ENCODE data around the gene ZFYVE28. TPM values are rescaled to one million over a fixed set of nuclear protein-coding genes. Genes with fewer than 3 reads are reported as not detected.

The ZFYVE28 gene
- total RNA-seq, 1 donor from 2014 or later: 3.6 TPM

GRCh38 chr4:2318476-2318875, 100.0 kb downstream of the ZFYVE28 start:
- H3K27ac Mint-ChIP-seq: no peak overlapping the region
- H3K9me3 Mint-ChIP-seq: no peaks in the 10 kb centered on the region
- H3K36me3 Mint-ChIP-seq: no peaks in the 10 kb centered on the region
- DNase-seq (ENCODE audit: extremely low spot score, unreplicated experiment): no peak
- H3K27me3 Mint-ChIP-seq: peaks cover 4% of the 10 kb centered on the region
- no peak overlapping the region for H3K4me3 Mint-ChIP-seq
- no peaks in the 10 kb centered on the region for H3K4me1 Mint-ChIP-seq (ENCODE audit: unreplicated experiment)
- TF ChIP-seq, protein P1, sequence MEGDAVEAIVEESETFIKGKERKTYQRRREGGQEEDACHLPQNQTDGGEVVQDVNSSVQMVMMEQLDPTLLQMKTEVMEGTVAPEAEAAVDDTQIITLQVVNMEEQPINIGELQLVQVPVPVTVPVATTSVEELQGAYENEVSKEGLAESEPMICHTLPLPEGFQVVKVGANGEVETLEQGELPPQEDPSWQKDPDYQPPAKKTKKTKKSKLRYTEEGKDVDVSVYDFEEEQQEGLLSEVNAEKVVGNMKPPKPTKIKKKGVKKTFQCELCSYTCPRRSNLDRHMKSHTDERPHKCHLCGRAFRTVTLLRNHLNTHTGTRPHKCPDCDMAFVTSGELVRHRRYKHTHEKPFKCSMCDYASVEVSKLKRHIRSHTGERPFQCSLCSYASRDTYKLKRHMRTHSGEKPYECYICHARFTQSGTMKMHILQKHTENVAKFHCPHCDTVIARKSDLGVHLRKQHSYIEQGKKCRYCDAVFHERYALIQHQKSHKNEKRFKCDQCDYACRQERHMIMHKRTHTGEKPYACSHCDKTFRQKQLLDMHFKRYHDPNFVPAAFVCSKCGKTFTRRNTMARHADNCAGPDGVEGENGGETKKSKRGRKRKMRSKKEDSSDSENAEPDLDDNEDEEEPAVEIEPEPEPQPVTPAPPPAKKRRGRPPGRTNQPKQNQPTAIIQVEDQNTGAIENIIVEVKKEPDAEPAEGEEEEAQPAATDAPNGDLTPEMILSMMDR (conservative IDR thresholded peaks at IDR 0.05): no peak

- Mint-ChIP-seq H3K9me3 (no peaks in the 10 kb centered on the region), H3K27ac (no peak overlapping the region), H3K4me3 (no peak overlapping the region), H3K36me3 (no peaks in the 10 kb centered on the region), H3K27me3 (peaks cover 4% of the 10 kb centered on the region), H3K4me1 (ENCODE audit: unreplicated experiment) (no peaks in the 10 kb centered on the region)
- DNase-seq (ENCODE audit: extremely low spot score, unreplicated experiment): no peak
- TF ChIP-seq, protein P1 (conservative IDR thresholded peaks at IDR 0.05): no peak
These were observed 105.1 kb downstream of the ZFYVE28 start for GRCh38 chr4:2313366-2313765.

- TF ChIP-seq, protein P1 (conservative IDR thresholded peaks at IDR 0.05): no peak
- H3K4me1 Mint-ChIP-seq (ENCODE audit: unreplicated experiment): no peaks in the 10 kb centered on the region
- no peak overlapping the region for H3K4me3 Mint-ChIP-seq
- DNase-seq (ENCODE audit: extremely low spot score, unreplicated experiment): no peak
- H3K27ac Mint-ChIP-seq: no peak overlapping the region
- peaks cover 9% of the 10 kb centered on the region for H3K9me3 Mint-ChIP-seq
- H3K27me3 Mint-ChIP-seq: no peaks in the 10 kb centered on the region
- H3K36me3 Mint-ChIP-seq: peaks cover 5% of the 10 kb centered on the region
These were observed 111.6 kb downstream of the ZFYVE28 start for GRCh38 chr4:2306773-2307410.

GRCh38 chr4:2305766-2306501, 112.5 kb downstream of the ZFYVE28 start:
- no peak for DNase-seq (ENCODE audit: extremely low spot score, unreplicated experiment)
- H3K27me3 Mint-ChIP-seq: no peaks in the 10 kb centered on the region
- TF ChIP-seq, protein P1 (conservative IDR thresholded peaks at IDR 0.05): no peak
- H3K4me1 Mint-ChIP-seq (ENCODE audit: unreplicated experiment): no peaks in the 10 kb centered on the region
- H3K9me3 Mint-ChIP-seq: peaks cover 9% of the 10 kb centered on the region
- peaks cover 5% of the 10 kb centered on the region for H3K36me3 Mint-ChIP-seq
- H3K27ac Mint-ChIP-seq: no peak overlapping the region
- no peak overlapping the region for H3K4me3 Mint-ChIP-seq

DNA sequence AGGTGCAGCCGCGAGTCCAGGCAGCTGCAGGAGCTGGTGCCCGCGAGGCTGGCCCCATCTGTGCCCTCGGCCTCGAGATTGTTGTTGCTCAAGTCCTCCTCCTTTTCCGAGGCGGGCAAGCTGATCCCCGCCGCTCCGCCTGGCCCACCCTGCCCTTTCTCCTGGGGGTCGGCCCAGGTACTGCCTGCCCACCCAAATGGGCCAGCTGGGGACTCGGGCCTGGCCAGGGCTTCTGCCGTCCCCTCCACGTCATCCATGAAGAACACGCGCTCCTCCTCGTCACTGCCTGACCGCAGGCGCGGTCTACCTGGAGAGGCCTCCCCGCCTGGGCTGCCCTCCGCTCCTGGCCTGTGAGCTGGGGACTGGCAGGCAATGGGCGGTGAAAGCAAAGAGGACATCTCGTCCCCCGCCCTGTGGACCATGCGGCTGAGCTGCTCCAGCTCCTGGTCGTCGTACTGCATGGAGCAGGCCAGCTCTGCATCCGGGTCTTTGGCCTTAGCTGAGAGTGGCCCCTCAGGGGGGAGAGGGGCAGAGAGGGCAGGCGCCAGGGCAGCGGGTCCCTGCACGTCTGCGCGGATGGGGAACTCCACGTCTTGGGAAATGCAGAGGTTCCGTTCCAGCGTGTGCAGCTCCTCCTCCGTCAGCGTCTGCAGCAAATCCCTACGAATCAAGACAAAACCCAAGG, 113.4 kb downstream of the ZFYVE28 start:
- Mint-ChIP-seq H3K27ac (no peak overlapping the region), H3K4me1 (ENCODE audit: unreplicated experiment) (no peaks in the 10 kb centered on the region), H3K36me3 (peaks cover 5% of the 10 kb centered on the region), H3K9me3 (peaks cover 9% of the 10 kb centered on the region), H3K4me3 (no peak overlapping the region), H3K27me3 (no peaks in the 10 kb centered on the region)
- no peak for DNase-seq (ENCODE audit: extremely low spot score, unreplicated experiment)
- TF ChIP-seq, protein P1 (conservative IDR thresholded peaks at IDR 0.05): no peak
